CD4-positive, CD25-positive, alpha-beta regulatory T cell (primary cell): ENCODE measurements around the gene LAMA1. TPM values are rescaled to one million over a fixed set of nuclear protein-coding genes. Genes with fewer than 3 reads are reported as not detected.

ENCODE experiments used
- ATAC-seq, 2 donors: fragments of 150-1000 bp; cut with Tn5 transposase; one replicate each; pipeline ENCODE4 v1.10.0; 2021; ENCODE audit warnings: low read depth in 2 of 2, moderate number of reproducible peaks in 2 of 2, moderate library complexity in 1 of 2
- DNase-seq, 3 donors: peaks; one replicate each; pipeline versions ENCODE4 v3.0.0 to v3.0.0-alpha.2; 2012 to 2022; ENCODE audit warnings: mixed read lengths in 1 of 3
- H3K27ac ChIP-seq: one replicate; pipeline ENCODE4 v1.7.0; 2013; ENCODE audit warnings: mild to moderate bottlenecking, low read length; ENCODE audit not compliant: insufficient read depth, poor library complexity, severe bottlenecking
- H3K27me3 ChIP-seq: one replicate; pipeline ENCODE4 v1.7.0; 2013; ENCODE audit warnings: low read length; ENCODE audit not compliant: control insufficient read depth, insufficient read depth
- H3K36me3 ChIP-seq: one replicate; pipeline ENCODE4 v1.7.0; 2013; ENCODE audit warnings: mild to moderate bottlenecking, low read length, moderate library complexity; ENCODE audit not compliant: control insufficient read depth, insufficient read depth
- H3K4me1 ChIP-seq: 2 replicates; pipeline ENCODE4 v1.7.0; 2013; ENCODE audit warnings: mild to moderate bottlenecking, low read length; ENCODE audit not compliant: insufficient read depth, control insufficient read depth, poor library complexity, severe bottlenecking
- H3K4me3 ChIP-seq: one replicate; pipeline ENCODE4 v1.7.0; 2013; ENCODE audit warnings: low read depth, mild to moderate bottlenecking, low read length, moderate library complexity
- H3K9me3 ChIP-seq, 2 experiments: 1 replicate in 1 of 2; 2 replicates in 1 of 2; pipeline ENCODE4 v1.7.0; 2013; ENCODE audit warnings: low read length in 2 of 2, mild to moderate bottlenecking in 1 of 2, moderate library complexity in 1 of 2; ENCODE audit not compliant: control insufficient read depth in 2 of 2
- H3K27ac Mint-ChIP-seq, 3 donors: one replicate each; pipeline ENCODE4 v1.8.0; 2020 to 2022; ENCODE audit warnings: mild to moderate bottlenecking in 3 of 3, mixed read lengths in 3 of 3, moderate library complexity in 2 of 3
- H3K27me3 Mint-ChIP-seq: one replicate; pipeline ENCODE4 v1.8.0; 2022; ENCODE audit warnings: mild to moderate bottlenecking, mixed read lengths
- H3K36me3 Mint-ChIP-seq: one replicate; pipeline ENCODE4 v1.8.0; 2020; ENCODE audit warnings: mixed read lengths
- H3K4me1 Mint-ChIP-seq, 4 donors: one replicate each; pipeline ENCODE4 v1.8.0; 2020 to 2022; ENCODE audit warnings: mixed read lengths in 4 of 4, mild to moderate bottlenecking in 1 of 4
- H3K4me3 Mint-ChIP-seq, 4 donors: one replicate each; pipeline ENCODE4 v1.8.0; 2020 to 2022; ENCODE audit warnings: mild to moderate bottlenecking in 4 of 4, mixed read lengths in 4 of 4, moderate library complexity in 3 of 4
- H3K9me3 Mint-ChIP-seq, 7 donors: one replicate each; pipeline ENCODE4 v1.8.0; 2020 to 2022; ENCODE audit warnings: mixed read lengths in 7 of 7, mild to moderate bottlenecking in 3 of 7, moderate library complexity in 2 of 7
- polyA plus RNA-seq, 4 donors: library from polyadenylated mRNA; unstranded; fragments of 300-500 nt; fragmentation: Illumina TruSeq; gene quantifications; one replicate each; pipeline ENCODE4 v1.2.3, GENCODE V29; 2021
- total RNA-seq: library from RNA; stranded (reverse); gene quantifications from one replicate; pipeline ENCODE4 v1.2.3, GENCODE V29; 2022

The LAMA1 gene
- total and polyA plus RNA-seq, 5 donors from 2014 or later, result not detected

DNA sequence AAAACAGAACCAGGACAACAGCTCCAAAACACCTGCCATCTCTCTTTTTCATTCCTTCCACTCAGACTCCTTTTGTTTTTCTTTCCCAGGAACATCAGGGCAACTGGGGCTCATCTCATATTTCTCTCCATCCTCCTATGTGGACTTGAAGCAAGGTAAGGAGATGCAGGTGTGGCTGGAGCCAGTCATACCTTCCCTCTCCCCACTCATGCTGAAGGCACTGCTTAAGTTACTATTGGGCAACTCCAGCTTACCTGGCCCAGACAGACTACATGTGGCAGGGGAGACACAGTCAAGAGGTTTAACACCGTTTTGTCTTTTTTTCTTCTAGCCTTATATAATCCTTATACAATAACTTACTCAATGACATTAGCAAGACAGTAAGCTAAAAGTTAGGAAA lies 38.4 kb downstream of the LAMA1 start:
- H3K4me1 Mint-ChIP-seq, result no peaks in the 10 kb centered on the region
- H3K4me3 Mint-ChIP-seq, result peak overlapping the region in 1 of 4 donors; percentile 17
- H3K9me3 Mint-ChIP-seq, result peaks cover 0 to 3% (median 0%) of the 10 kb centered on the region in 7 donors
- H3K4me1 ChIP-seq, result no peaks in the 10 kb centered on the region
- no peaks in the 10 kb centered on the region for H3K36me3 ChIP-seq
- H3K27ac ChIP-seq, result no peak overlapping the region
- no peak for ATAC-seq
- H3K36me3 Mint-ChIP-seq, result no peaks in the 10 kb centered on the region
- H3K9me3 ChIP-seq, result peaks cover 0 to 2% of the 10 kb centered on the region in 2 experiments
- H3K27ac Mint-ChIP-seq, result no peak overlapping the region
- H3K27me3 Mint-ChIP-seq, result peaks cover 4% of the 10 kb centered on the region
- H3K4me3 ChIP-seq, result no peak overlapping the region
- no peaks in the 10 kb centered on the region for H3K27me3 ChIP-seq
- no peak for DNase-seq

DNA sequence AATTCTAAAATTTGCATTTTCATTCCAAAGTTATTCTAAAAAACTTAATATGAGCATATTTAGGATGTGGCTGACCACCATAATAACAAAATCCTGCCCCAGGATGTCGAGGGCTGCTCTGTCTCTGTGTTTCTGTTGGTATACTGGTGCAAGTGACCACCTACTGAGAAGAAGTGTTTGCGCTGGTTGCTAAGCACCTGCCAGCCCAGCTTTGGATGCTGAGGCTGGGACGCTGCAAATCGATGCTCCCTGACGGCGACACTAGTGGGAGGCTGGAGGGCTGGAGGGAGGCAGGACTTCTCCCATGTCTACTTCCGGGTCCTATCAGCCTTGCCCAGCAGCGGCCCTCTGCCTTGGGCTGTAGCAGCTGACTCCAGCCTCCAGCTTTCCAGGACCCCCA lies 45.0 kb downstream of the LAMA1 start:
- ATAC-seq, result no peak
- DNase-seq, result no peak
- Histone ChIP-seq H3K9me3 (no peaks in the 10 kb centered on the region), H3K4me1 (no peaks in the 10 kb centered on the region), H3K36me3 (no peaks in the 10 kb centered on the region), H3K4me3 (no peak overlapping the region), H3K27me3 (no peaks in the 10 kb centered on the region), H3K27ac (no peak overlapping the region)
- no peak overlapping the region for H3K4me3 Mint-ChIP-seq
- no peaks in the 10 kb centered on the region for H3K4me1 Mint-ChIP-seq
- no peaks in the 10 kb centered on the region for H3K36me3 Mint-ChIP-seq
- H3K9me3 Mint-ChIP-seq, result peaks cover 0 to 4% (median 0%) of the 10 kb centered on the region in 7 donors
- no peak overlapping the region for H3K27ac Mint-ChIP-seq
- H3K27me3 Mint-ChIP-seq, result peaks cover 4% of the 10 kb centered on the region

DNA sequence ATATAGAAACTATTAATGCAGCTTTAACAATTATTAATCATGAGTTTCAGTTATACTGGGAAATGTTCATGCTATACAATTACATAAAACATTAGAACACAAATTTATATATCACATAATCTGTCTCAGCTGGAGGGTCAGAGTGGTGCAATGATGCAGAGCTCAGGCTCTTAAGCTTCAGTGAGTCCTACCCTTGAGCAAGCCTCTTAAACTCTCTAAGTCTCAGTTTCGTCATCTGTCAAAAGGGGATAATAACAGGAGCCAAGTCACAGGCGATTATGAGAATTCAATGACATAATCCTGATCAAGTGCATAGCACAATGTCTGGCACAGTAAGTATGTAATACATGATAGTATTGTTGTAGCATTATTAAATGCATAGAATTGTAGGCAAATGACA lies 46.0 kb downstream of the LAMA1 start:
- Mint-ChIP-seq H3K27me3 (peaks cover 4% of the 10 kb centered on the region), H3K27ac (no peak overlapping the region), H3K36me3 (no peaks in the 10 kb centered on the region), H3K9me3 (peaks cover 0 to 4% (median 0%) of the 10 kb centered on the region in 7 donors), H3K4me3 (no peak overlapping the region), H3K4me1 (no peaks in the 10 kb centered on the region)
- Histone ChIP-seq H3K9me3 (no peaks in the 10 kb centered on the region), H3K4me3 (no peak overlapping the region), H3K4me1 (no peaks in the 10 kb centered on the region), H3K27ac (no peak overlapping the region), H3K27me3 (no peaks in the 10 kb centered on the region), H3K36me3 (no peaks in the 10 kb centered on the region)
- DNase-seq (no peak), ATAC-seq (no peak)

DNA sequence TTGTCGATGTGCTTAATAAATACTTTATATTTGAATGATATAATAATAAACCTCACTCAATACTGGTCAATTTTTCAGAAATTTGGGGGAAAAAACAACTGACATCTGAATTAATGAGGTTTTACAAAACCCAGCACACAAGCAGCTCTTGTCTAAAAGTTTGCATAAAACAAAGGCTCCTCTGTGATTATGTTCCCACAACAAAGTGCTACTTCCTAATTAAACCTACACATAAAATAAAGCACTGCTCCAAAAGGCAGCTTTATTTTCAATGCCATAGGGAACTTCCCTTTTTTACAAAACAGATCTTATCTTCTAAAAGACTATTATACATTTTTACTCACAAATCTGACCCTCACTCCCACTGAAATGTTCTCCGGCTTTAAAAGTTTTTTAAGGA lies 47.1 kb downstream of the LAMA1 start:
- Histone ChIP-seq H3K9me3 (no peaks in the 10 kb centered on the region), H3K4me1 (no peaks in the 10 kb centered on the region), H3K36me3 (no peaks in the 10 kb centered on the region), H3K4me3 (no peak overlapping the region), H3K27me3 (no peaks in the 10 kb centered on the region), H3K27ac (no peak overlapping the region)
- Mint-ChIP-seq H3K27me3 (no peaks in the 10 kb centered on the region), H3K4me1 (no peaks in the 10 kb centered on the region), H3K27ac (no peak overlapping the region), H3K4me3 (no peak overlapping the region), H3K9me3 (peaks cover 0 to 4% (median 0%) of the 10 kb centered on the region in 7 donors), H3K36me3 (no peaks in the 10 kb centered on the region)
- no peak for DNase-seq
- ATAC-seq, result no peak

DNA sequence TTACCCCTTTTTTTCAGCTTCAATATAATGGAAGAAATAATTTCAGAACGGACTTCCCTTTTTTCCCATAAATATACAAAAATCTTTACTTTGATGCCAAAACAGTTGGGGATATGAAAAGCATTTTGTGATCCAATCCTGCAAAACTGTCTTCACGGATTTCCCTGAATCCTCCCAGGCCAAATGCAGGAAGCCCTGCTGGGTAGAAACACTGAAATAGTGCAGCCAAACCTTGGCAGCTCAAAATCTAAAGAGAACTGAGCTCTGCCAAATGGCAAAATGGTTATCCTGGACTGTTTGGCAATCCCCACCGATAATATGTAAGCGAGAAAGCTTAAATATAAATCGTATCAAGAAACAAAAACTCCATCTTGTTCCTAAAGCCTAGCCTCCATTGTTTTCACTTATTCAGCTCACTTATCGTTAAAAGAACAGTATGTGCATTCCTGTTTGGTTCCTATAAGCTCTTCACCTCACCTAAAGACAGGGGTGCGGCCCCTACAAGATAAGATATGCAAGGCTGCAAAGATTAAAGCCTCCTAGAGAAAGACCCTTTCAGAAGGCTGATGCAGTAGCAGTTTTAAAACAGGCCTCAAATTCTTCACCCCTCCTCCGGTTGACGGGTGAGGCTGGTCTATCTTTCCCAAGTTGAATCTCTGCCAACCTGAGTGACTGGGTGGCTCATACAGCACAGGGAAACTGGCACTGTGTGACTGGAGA lies 48.6 kb downstream of the LAMA1 start:
- Histone ChIP-seq H3K4me1 (no peaks in the 10 kb centered on the region), H3K4me3 (no peak overlapping the region), H3K27ac (no peak overlapping the region), H3K9me3 (no peaks in the 10 kb centered on the region), H3K27me3 (no peaks in the 10 kb centered on the region), H3K36me3 (no peaks in the 10 kb centered on the region)
- Mint-ChIP-seq H3K27me3 (no peaks in the 10 kb centered on the region), H3K9me3 (peaks cover 0 to 4% (median 0%) of the 10 kb centered on the region in 7 donors), H3K36me3 (no peaks in the 10 kb centered on the region), H3K4me1 (no peaks in the 10 kb centered on the region), H3K4me3 (no peak overlapping the region), H3K27ac (no peak overlapping the region)
- DNase-seq (no peak), ATAC-seq (no peak)

DNA sequence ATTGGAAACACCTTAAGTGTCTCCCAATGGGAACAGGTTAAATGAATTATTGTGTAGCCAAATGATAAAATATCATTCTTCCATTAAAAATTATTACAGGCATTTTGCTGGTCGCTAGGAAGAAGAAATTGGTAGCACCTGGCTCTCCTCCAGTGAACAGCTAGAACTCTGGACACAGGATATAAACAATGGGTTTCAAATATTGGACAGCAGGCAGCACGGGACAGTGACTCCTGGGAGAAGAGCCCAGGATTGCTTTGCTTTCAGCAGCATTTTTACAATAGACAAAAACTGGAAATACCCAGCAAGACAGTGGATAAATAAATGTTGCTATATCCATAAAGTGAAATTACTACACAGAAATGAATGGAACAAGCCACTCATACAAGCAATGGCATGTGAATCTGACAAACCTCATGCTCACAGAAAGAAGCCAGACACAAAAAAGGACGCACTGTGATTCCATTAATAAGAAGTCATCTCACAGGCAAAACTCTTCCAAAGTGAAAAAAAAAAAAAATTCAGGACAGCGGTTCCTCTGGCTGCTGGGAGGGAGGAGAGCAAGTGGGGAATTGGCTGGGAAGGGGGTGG lies 50.5 kb downstream of the LAMA1 start:
- H3K27ac Mint-ChIP-seq, result no peak overlapping the region
- Histone ChIP-seq H3K27ac (no peak overlapping the region), H3K4me1 (no peaks in the 10 kb centered on the region), H3K36me3 (no peaks in the 10 kb centered on the region), H3K27me3 (no peaks in the 10 kb centered on the region), H3K9me3 (no peaks in the 10 kb centered on the region), H3K4me3 (no peak overlapping the region)
- no peaks in the 10 kb centered on the region for H3K27me3 Mint-ChIP-seq
- no peak for ATAC-seq
- no peak overlapping the region for H3K4me3 Mint-ChIP-seq
- peaks cover 0 to 7% (median 2%) of the 10 kb centered on the region in 7 donors for H3K9me3 Mint-ChIP-seq
- H3K36me3 Mint-ChIP-seq, result no peaks in the 10 kb centered on the region
- no peaks in the 10 kb centered on the region for H3K4me1 Mint-ChIP-seq
- no peak for DNase-seq

DNA sequence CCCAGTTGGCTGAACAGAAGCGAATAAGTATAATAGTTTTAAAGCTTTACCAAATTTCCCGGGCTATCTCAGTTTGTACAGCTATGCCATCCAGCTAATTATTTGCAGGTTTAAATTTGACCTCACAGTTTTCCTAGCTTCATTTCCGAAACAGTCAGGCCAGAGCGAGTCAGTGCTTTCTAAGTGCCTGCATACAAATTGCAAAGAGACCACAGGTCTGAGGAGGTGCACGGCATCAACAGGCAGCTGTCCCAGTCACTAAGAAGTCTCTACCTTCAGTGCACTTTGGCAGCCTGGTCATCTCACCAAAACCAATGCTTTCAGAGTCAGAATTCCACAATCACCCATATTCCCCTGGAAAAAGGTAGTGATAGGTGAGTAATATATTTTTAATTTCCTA lies 51.9 kb downstream of the LAMA1 start:
- no peaks in the 10 kb centered on the region for H3K9me3 ChIP-seq
- no peak for DNase-seq
- no peaks in the 10 kb centered on the region for H3K27me3 ChIP-seq
- H3K4me3 Mint-ChIP-seq, result no peak overlapping the region
- H3K4me1 Mint-ChIP-seq, result no peaks in the 10 kb centered on the region
- H3K4me1 ChIP-seq, result no peaks in the 10 kb centered on the region
- H3K36me3 ChIP-seq, result no peaks in the 10 kb centered on the region
- H3K27ac Mint-ChIP-seq, result no peak overlapping the region
- H3K36me3 Mint-ChIP-seq, result no peaks in the 10 kb centered on the region
- no peaks in the 10 kb centered on the region for H3K27me3 Mint-ChIP-seq
- no peak overlapping the region for H3K4me3 ChIP-seq
- H3K27ac ChIP-seq, result no peak overlapping the region
- peaks cover 0 to 8% (median 2%) of the 10 kb centered on the region in 7 donors for H3K9me3 Mint-ChIP-seq
- no peak for ATAC-seq

DNA sequence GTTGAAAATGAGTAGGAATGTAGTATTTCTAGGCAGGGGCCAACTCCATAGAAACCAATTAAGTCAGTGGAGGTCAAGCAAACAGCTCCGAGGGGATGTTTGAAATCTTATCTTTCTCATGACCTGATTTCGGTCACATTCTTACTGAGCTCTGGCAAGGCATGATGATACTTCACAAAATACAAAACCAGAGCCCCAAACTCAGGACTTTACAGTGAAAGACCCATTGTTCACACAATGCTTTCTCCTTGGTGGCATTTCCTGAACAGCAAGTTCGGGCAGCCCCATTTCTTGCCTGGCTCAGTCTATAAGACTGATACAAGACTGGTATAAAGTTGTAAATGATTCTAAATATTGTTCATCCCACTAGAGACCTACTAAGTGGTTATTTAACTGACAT lies 53.3 kb downstream of the LAMA1 start:
- no peak overlapping the region for H3K4me3 Mint-ChIP-seq
- H3K27me3 Mint-ChIP-seq, result no peaks in the 10 kb centered on the region
- Histone ChIP-seq H3K4me3 (no peak overlapping the region), H3K9me3 (no peaks in the 10 kb centered on the region), H3K36me3 (no peaks in the 10 kb centered on the region), H3K27ac (no peak overlapping the region), H3K27me3 (no peaks in the 10 kb centered on the region), H3K4me1 (no peaks in the 10 kb centered on the region)
- no peak for ATAC-seq
- no peaks in the 10 kb centered on the region for H3K4me1 Mint-ChIP-seq
- no peak for DNase-seq
- no peak overlapping the region for H3K27ac Mint-ChIP-seq
- H3K9me3 Mint-ChIP-seq, result peaks cover 0 to 10% (median 2%) of the 10 kb centered on the region in 7 donors
- H3K36me3 Mint-ChIP-seq, result no peaks in the 10 kb centered on the region
